Keratinocyte (primary cell): ENCODE data around the gene GAB4.

Experiments
- CTCF ChIP-seq, 3 experiments: IDR thresholded peaks in 1 of 3; conservative IDR thresholded peaks in 1 of 3; optimal IDR thresholded peaks in 1 of 3; 2 replicates in 2 of 3; 3 replicates in 1 of 3; pipeline versions ENCODE3 to v1.5.1; 2011; ENCODE audit warnings: low read length in 3 of 3, mild to moderate bottlenecking in 3 of 3, moderate library complexity in 2 of 3, control low read depth in 1 of 3, inconsistent platforms in 1 of 3; ENCODE audit not compliant: insufficient read depth in 2 of 3; ENCODE audit errors: extremely low read depth in 1 of 3
- EZH2 ChIP-seq: IDR thresholded peaks from one replicate; pipeline ENCODE4 v1.6.1; 2012; ENCODE audit warnings: inconsistent platforms, mild to moderate bottlenecking, low read length, moderate library complexity

DNA sequence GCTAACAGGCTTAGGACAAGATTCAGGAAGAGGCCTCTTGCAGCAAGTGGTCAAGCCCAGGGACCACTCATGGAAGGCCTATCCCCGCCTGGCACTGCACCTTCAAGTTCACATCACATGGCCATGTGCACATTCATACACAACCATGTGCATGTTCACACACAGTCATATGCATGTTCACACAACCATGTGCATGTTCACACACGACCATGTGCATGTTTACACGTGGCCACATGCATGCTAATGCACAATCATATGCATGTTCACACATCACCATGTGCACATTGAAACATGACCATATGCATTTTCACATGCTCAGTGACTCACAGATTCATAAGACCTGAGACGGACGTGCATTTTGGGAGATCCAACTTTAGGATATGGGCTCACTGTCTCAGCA is 48.0 kb upstream of the GAB4 start:
- TF ChIP-seq CTCF (optimal IDR thresholded peaks at IDR 0.05 in 1 of 3, IDR thresholded peaks at IDR 0.05 in 1 of 3, conservative IDR thresholded peaks at IDR 0.05 in 1 of 3; ENCODE audit: extremely low read depth in 1 of 3, insufficient read depth in 2 of 3, low read length in 3 of 3) (no peak), EZH2 (no peak)
